T-helper 1 cell treated with Interleukin-12 subunit alpha and Interleukin-12 subunit beta and Interleukin-4 antibody, amounts not matched to agents 30 ng/mL and 1 ng/mL, for 36 hours (primary cell): ENCODE results near the gene STAB2. TPM values are rescaled to one million over a fixed set of nuclear protein-coding genes. Genes with fewer than 3 reads are reported as not detected.
"Not testable (repeated sequence)": the region's sequence is repeated elsewhere in the genome, so short reads cannot be mapped to it uniquely, and the experiment has no call there.

ENCODE experiments used
- intact Hi-C: fragments of 100-400 bp; cut with micrococcal nuclease; formaldehyde crosslinking; loops from one replicate; pipeline ENCODE4 v1.15.1; 2024
- total RNA-seq: library from RNA; stranded (reverse); gene quantifications from 2 replicates; pipeline ENCODE4 v1.2.3, GENCODE V29; 2022

The STAB2 gene
- total RNA-seq, 1 donor from 2014 or later: not detected

- intact Hi-C loops: no loop called here
Observed at GRCh38 chr12:103807561-103808238, 220.6 kb downstream of the STAB2 start.

GRCh38 chr12:103808239-103808880, 221.3 kb downstream of the STAB2 start:
- intact Hi-C loops: no loop called here

GRCh38 chr12:103809154-103809553, 222.1 kb downstream of the STAB2 start:
- intact Hi-C loops: no loop called here

DNA sequence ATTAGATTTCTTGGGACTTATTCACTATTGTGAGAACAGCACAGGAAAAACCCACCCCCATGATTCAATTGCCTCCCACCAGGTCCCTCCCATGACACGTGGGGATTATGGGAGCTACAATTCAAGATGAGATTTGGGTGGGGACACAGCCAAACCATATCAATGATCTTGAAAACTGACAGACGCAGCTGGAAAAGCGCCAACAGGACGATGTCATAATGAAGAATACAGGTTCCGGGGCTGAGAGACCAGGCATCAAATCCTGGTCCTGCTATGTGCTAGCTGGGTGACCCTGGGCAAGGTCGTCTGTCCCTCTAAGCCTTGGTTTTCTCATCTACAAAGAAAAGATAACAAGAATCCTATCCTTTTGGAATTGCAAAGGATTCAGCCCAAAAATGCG, 222.6 kb downstream of the STAB2 start:
- intact Hi-C loops: not testable (repeated sequence)

DNA sequence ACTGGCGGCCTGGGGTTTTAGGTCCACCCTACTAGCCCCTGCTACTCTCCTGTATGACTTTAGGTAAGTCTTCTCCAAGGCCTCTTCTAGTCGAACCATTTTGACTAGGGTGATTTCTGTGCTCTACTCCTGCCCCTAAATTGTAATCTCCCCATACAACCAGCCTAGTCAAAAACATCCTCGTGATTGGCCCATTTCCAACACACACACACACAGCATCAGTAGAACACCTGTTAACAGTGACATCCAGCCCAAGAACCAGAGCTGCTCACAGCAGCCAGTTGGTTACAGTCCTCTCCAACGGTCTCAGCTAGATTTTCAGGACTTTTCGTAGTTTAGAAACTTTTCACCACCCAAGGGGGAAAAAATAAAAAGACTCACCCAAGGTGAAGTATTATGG, 223.0 kb downstream of the STAB2 start:
- intact Hi-C loops: no loop called here

DNA sequence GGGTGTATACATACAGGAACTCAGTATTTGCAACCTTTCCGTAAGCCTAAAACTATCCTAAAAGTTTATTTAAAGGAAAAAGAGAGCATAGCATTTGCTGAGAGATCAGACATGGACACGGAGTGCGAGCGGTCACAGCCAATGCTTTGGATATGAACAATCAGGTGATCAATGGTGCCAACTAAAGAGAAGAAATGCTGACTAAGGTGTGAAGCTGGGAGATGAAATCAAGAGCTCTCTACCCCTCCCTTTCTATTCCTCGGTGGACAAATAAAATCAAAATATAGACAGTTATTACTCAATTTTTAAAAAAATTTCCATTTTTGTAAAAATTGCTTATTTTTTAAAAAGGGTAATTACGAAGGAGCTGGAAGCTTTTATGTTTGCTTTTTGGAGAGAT, 224.7 kb downstream of the STAB2 start:
- intact Hi-C loops: no loop called here

DNA sequence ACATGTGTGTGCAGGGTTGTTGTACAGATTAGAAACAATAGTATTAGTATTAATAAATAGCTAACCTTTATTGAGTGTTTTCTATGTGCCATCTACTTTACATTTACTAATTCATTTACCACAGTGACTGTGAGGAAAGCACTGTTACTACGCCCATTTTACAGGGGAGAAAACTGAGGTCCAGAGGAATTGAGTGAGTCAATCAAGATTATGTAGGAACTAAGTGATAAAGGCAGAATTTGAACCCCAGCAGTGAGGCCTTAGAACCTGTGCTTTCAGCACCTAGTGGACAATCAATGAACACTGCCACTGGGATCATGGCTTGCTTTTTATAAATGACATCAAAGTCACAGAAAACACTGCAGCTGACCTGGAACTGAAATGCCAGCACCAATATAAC, 225.7 kb downstream of the STAB2 start:
- intact Hi-C loops: no loop called here

DNA sequence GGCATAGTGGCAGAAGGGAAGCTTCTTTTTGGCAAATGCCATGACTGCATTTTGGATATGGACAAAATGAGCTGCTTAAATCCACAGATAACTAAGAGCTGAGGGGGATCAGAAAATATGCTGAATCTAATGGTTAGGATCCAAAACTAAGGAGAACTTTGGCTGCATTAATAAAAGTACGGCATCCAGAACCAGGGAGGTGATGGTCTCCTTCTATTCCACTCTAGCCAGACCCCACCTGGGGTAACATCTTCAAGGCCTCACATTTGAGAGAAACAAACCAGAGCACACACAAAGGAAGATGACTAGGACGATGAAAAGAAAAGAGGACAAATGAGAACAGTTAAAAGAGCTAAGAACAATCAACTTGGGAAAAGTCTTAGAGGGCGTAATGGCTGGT, 226.4 kb downstream of the STAB2 start:
- intact Hi-C loops: no loop called here

DNA sequence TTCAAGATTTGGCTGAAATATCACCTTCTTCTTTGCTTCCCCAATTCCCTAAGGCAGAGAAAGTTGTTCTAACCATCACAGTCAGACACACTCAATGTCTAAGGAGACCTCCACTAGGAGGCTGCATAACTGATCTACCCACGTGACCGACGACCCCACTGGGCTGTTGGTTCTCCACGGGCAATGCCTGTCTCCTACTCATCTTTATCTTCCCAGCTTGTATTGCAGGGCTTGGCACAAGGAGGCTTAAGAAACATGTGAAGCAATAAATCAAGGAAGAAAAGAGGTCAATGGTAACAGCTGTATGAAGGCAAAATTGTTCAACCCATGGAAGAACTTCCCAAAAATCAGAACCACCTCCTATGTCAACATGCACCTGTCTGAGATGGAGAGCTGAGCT, 226.9 kb downstream of the STAB2 start:
- intact Hi-C loops: no loop called here

DNA sequence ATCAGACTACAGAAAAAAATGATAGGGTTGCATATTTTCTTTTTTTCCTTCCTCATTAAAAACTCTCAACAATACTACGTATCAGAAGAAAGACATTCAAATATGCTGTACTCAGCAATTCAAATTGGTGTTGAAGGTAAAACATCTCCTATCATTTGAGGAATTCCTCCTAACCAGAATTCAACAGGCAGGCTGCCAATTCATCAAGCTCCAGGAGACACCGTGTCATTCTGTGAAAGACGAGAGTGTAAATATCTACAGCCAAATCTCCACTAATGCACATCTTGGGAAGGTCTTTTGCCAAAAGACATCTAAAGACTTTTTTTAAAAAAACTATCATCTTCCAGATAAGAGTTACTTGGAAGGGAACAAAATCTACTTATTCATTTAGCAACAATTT, 227.4 kb downstream of the STAB2 start:
- intact Hi-C loops: no loop called here

Other genes with a start within 250 kb of the STAB2 start
- 0.93 and 0.98 TPM in 2 replicates for gene C12orf42, start 91.3 kb upstream of the STAB2 start, total RNA-seq